Naive thymus-derived CD4-positive, alpha-beta T cell (primary cell): ENCODE data around the gene UGT1A4. TPM values are rescaled to one million over a fixed set of nuclear protein-coding genes. Genes with fewer than 3 reads are reported as not detected.

Experiments
- ATAC-seq: fragments of 150-1000 bp; cut with Tn5 transposase; 2 replicates; pipeline ENCODE4 v1.10.0; 2021; ENCODE audit warnings: mild to moderate bottlenecking, moderate library complexity
- CTCF ChIA-PET: fragments of 350-600 bp; sonication (Branson Sonifier 250); formaldehyde crosslinking; loops from one replicate; lab custom pipeline; 2021; ENCODE audit warnings: antibody characterized with exemption; lab: Charles Lee
- POLR2A ChIA-PET: fragments of 350-600 bp; sonication (Branson Sonifier 250); formaldehyde crosslinking; loops from one replicate; lab custom pipeline; 2021; ENCODE audit warnings: antibody characterized with exemption, inconsistent platforms; lab: Charles Lee
- DNase-seq, 9 donors: peaks; one replicate each; pipeline versions ENCODE4 v3.0.0 to v3.0.0-alpha.2; 2020 to 2022; ENCODE audit warnings: mixed read lengths in 1 of 9
- H3K27ac ChIP-seq: one replicate; pipeline ENCODE4 v1.7.0; 2013; ENCODE audit warnings: mild to moderate bottlenecking, low read depth, low read length, moderate library complexity
- H3K27me3 ChIP-seq, 2 donors: one replicate each; pipeline ENCODE4 v1.7.0; 2013; ENCODE audit warnings: low read length in 2 of 2, mild to moderate bottlenecking in 2 of 2, moderate library complexity in 2 of 2; ENCODE audit not compliant: control insufficient read depth in 2 of 2, insufficient read depth in 2 of 2
- H3K36me3 ChIP-seq, 3 experiments: 1 replicate in 2 of 3; 2 replicates in 1 of 3; pipeline ENCODE4 v1.7.0; 2013; ENCODE audit warnings: low read length in 3 of 3, mild to moderate bottlenecking in 3 of 3, moderate library complexity in 1 of 3; ENCODE audit not compliant: insufficient read depth in 3 of 3, control insufficient read depth in 2 of 3
- H3K4me1 ChIP-seq, 2 donors: one replicate each; pipeline ENCODE4 v1.7.0; 2013; ENCODE audit warnings: low read length in 2 of 2, mild to moderate bottlenecking in 2 of 2, moderate library complexity in 1 of 2; ENCODE audit not compliant: control insufficient read depth in 2 of 2, insufficient read depth in 2 of 2
- H3K4me3 ChIP-seq: 2 replicates; pipeline ENCODE4 v1.7.0; 2013; ENCODE audit warnings: mild to moderate bottlenecking, low read length
- H3K9me3 ChIP-seq, 3 experiments: 1 replicate in 2 of 3; 2 replicates in 1 of 3; pipeline ENCODE4 v1.7.0; 2013; ENCODE audit warnings: low read length in 3 of 3; ENCODE audit not compliant: control insufficient read depth in 2 of 3
- H3K27ac Mint-ChIP-seq, 9 donors: one replicate each; pipeline ENCODE4 v1.8.0; 2020 to 2022; ENCODE audit warnings: mixed read lengths in 9 of 9, mild to moderate bottlenecking in 8 of 9, moderate library complexity in 5 of 9, inconsistent platforms in 2 of 9
- H3K27me3 Mint-ChIP-seq, 5 donors: one replicate each; pipeline ENCODE4 v1.8.0; 2021 to 2022; ENCODE audit warnings: mixed read lengths in 5 of 5, mild to moderate bottlenecking in 1 of 5
- H3K36me3 Mint-ChIP-seq, 5 donors: one replicate each; pipeline ENCODE4 v1.8.0; 2020 to 2022; ENCODE audit warnings: mixed read lengths in 5 of 5, mild to moderate bottlenecking in 3 of 5, inconsistent platforms in 1 of 5
- H3K4me1 Mint-ChIP-seq, 7 donors: one replicate each; pipeline ENCODE4 v1.8.0; 2020 to 2022; ENCODE audit warnings: mixed read lengths in 7 of 7, mild to moderate bottlenecking in 3 of 7, inconsistent platforms in 1 of 7
- H3K4me3 Mint-ChIP-seq, 10 donors: one replicate each; pipeline ENCODE4 v1.8.0; 2020 to 2022; ENCODE audit warnings: mild to moderate bottlenecking in 10 of 10, mixed read lengths in 10 of 10, moderate library complexity in 6 of 10, inconsistent platforms in 2 of 10
- H3K9me3 Mint-ChIP-seq, 11 donors: one replicate each; pipeline ENCODE4 v1.8.0; 2020 to 2022; ENCODE audit warnings: mixed read lengths in 11 of 11, mild to moderate bottlenecking in 4 of 11, inconsistent platforms in 1 of 11, moderate library complexity in 1 of 11
- intact Hi-C, 2 donors: fragments of 100-400 bp; cut with micrococcal nuclease; formaldehyde crosslinking; loops; one replicate each; pipeline ENCODE4 v1.15.1; 2023
- polyA plus RNA-seq, 2 donors: library from polyadenylated mRNA; unstranded; fragments of 300-500 nt; fragmentation: Illumina TruSeq; gene quantifications; one replicate each; pipeline ENCODE4 v1.2.3, GENCODE V29; 2021
- total RNA-seq, 6 experiments: library from RNA in 5 of 6; stranded (reverse) in 5 of 6; gene quantifications; 1 replicate in 5 of 6; 2 replicates in 1 of 6; pipeline ENCODE4 v1.2.3 and lab custom pipeline; 2021 to 2026

UGT1A4 gene
- total and polyA plus RNA-seq, 7 experiments from 2014 or later, result not detected

GRCh38 chr2:233817361-233817911 is 98.9 kb downstream of the UGT1A4 start:
- ATAC-seq (no peak), DNase-seq (no peak)
- Histone ChIP-seq H3K27ac (no peak overlapping the region), H3K27me3 (no peaks in the 10 kb centered on the region), H3K9me3 (no peaks in the 10 kb centered on the region), H3K36me3 (no peaks in the 10 kb centered on the region), H3K4me3 (no peak overlapping the region), H3K4me1 (no peaks in the 10 kb centered on the region)
- intact Hi-C loops, result no loop called here
- Mint-ChIP-seq H3K27ac (no peak overlapping the region), H3K36me3 (no peaks in the 10 kb centered on the region), H3K4me3 (no peak overlapping the region), H3K27me3 (peaks cover 0 to 23% (median 5%) of the 10 kb centered on the region in 5 donors), H3K4me1 (no peaks in the 10 kb centered on the region), H3K9me3 (peaks cover 0 to 1% (median 0%) of the 10 kb centered on the region in 11 donors)
- ChIA-PET POLR2A (no interaction called here), CTCF (no interaction called here)

- POLR2A ChIA-PET, result no interaction called here
Measured at GRCh38 chr2:233817995-233818638, 99.6 kb downstream of the UGT1A4 start.

GRCh38 chr2:233818639-233819621 is 100.4 kb downstream of the UGT1A4 start:
- H3K4me3 Mint-ChIP-seq, result no peak overlapping the region
- H3K36me3 Mint-ChIP-seq, result no peaks in the 10 kb centered on the region
- peaks cover 0 to 20% (median 5%) of the 10 kb centered on the region in 5 donors for H3K27me3 Mint-ChIP-seq
- Histone ChIP-seq H3K4me3 (no peak overlapping the region), H3K27ac (no peak overlapping the region), H3K4me1 (no peaks in the 10 kb centered on the region), H3K36me3 (no peaks in the 10 kb centered on the region), H3K27me3 (no peaks in the 10 kb centered on the region), H3K9me3 (no peaks in the 10 kb centered on the region)
- ChIA-PET CTCF (no interaction called here), POLR2A (no interaction called here)
- intact Hi-C loops, result no loop called here
- no peaks in the 10 kb centered on the region for H3K4me1 Mint-ChIP-seq
- no peak overlapping the region for H3K27ac Mint-ChIP-seq
- DNase-seq (peak in 1 of 9 donors; percentile 2), ATAC-seq (no peak)
- peaks cover 0 to 1% (median 0%) of the 10 kb centered on the region in 11 donors for H3K9me3 Mint-ChIP-seq

More at GRCh38 chr2:233817995-233818638, 99.6 kb downstream of the UGT1A4 start:
- no peaks in the 10 kb centered on the region for H3K36me3 Mint-ChIP-seq
- ATAC-seq (no peak), DNase-seq (no peak)
- peaks cover 0 to 1% (median 0%) of the 10 kb centered on the region in 11 donors for H3K9me3 Mint-ChIP-seq
- CTCF ChIA-PET, result no interaction called here
- no peak overlapping the region for H3K27ac Mint-ChIP-seq
- peaks cover 0 to 20% (median 5%) of the 10 kb centered on the region in 5 donors for H3K27me3 Mint-ChIP-seq
- Histone ChIP-seq H3K36me3 (no peaks in the 10 kb centered on the region), H3K4me1 (no peaks in the 10 kb centered on the region), H3K9me3 (no peaks in the 10 kb centered on the region), H3K27me3 (no peaks in the 10 kb centered on the region), H3K27ac (no peak overlapping the region), H3K4me3 (no peak overlapping the region)
- H3K4me3 Mint-ChIP-seq, result no peak overlapping the region
- intact Hi-C loops, result no loop called here
- no peaks in the 10 kb centered on the region for H3K4me1 Mint-ChIP-seq

DNA sequence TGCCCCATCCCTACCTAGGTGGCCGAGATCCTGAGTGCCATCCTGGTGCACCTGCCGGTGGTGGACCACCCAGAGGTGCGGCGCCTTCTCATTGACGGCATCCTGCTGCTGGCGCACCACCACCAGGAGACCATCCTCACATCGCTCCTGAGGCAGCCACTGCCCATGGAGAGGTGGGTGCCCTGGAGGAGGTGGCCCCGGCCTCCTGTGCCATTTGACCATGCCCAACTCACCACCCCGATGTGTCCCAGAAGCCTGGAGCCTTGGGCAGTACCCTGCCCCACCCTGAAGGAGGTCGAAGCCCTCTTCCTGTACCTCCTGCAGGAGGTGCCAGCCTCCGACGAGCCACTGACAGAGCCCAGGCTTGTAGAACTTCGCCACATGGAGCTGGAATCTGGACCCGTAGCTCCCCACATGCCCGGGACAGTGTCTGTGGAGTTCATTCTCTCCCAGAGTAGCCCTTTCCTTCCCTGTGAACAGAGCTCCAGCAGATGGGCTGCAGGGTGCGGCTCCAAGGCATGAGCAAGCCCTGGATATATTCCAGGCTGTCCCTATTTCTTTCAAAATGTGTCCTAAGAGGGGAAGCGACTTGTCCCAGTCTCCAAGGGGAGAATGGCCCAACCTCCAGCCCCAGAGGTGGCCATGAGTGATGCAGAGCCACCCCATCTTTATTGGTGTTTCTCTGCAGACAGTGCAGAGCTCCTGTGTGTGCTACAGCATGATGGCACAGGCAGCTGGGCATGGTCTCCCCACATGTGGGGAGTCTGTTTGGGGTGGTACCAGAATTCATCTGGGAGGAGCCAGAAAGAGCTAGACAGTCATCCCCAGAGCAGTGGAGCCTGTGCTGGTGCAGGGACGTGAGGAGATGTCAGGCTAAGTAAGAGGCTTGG is 101.6 kb downstream of the UGT1A4 start:
- peaks cover 0 to 16% (median 5%) of the 10 kb centered on the region in 5 donors for H3K27me3 Mint-ChIP-seq
- peaks cover 0 to 1% (median 0%) of the 10 kb centered on the region in 11 donors for H3K9me3 Mint-ChIP-seq
- H3K27ac Mint-ChIP-seq, result peak overlapping the region in 1 of 9 donors; percentile 72
- no peak overlapping the region for H3K4me3 Mint-ChIP-seq
- intact Hi-C loops, result no loop called here
- Histone ChIP-seq H3K4me3 (no peak overlapping the region), H3K4me1 (no peaks in the 10 kb centered on the region), H3K27me3 (no peaks in the 10 kb centered on the region), H3K9me3 (no peaks in the 10 kb centered on the region), H3K36me3 (no peaks in the 10 kb centered on the region), H3K27ac (no peak overlapping the region)
- H3K4me1 Mint-ChIP-seq, result no peaks in the 10 kb centered on the region
- ATAC-seq (no peak), DNase-seq (no peak)
- ChIA-PET CTCF (no interaction called here), POLR2A (no interaction called here)
- no peaks in the 10 kb centered on the region for H3K36me3 Mint-ChIP-seq

GRCh38 chr2:233820774-233821105 is 102.2 kb downstream of the UGT1A4 start:
- POLR2A ChIA-PET, result no interaction called here
- Histone ChIP-seq H3K27ac (no peak overlapping the region), H3K36me3 (no peaks in the 10 kb centered on the region), H3K27me3 (no peaks in the 10 kb centered on the region), H3K9me3 (no peaks in the 10 kb centered on the region), H3K4me3 (no peak overlapping the region), H3K4me1 (no peaks in the 10 kb centered on the region)
- DNase-seq, result no peak
- intact Hi-C loops, result no loop called here
- Mint-ChIP-seq H3K4me3 (no peak overlapping the region), H3K4me1 (no peaks in the 10 kb centered on the region), H3K36me3 (no peaks in the 10 kb centered on the region), H3K9me3 (peaks cover 0 to 4% (median 0%) of the 10 kb centered on the region in 11 donors), H3K27ac (peak overlapping the region in 1 of 9 donors; percentile 72), H3K27me3 (peaks cover 0 to 16% (median 5%) of the 10 kb centered on the region in 5 donors)
- no peak for ATAC-seq
- CTCF ChIA-PET, result no interaction called here

DNA sequence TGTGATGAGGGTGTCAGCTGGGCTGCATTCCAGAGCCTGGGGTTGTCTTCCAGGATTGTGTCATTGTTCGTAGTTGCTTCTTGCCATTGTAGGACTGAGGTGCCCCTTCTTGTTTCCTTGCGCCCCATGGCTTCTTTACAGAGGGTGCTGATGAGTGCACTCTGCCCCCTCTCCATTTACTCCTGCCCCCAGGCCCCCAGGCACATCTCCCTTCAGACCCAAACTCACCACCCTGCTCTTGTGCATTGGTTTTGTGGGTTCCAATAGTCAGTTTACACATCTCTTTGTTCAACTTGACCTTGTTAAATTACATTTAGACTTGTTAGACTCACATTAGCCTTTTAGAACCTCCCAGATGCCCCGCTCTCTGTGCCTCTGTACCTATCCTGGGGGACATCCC is 102.7 kb downstream of the UGT1A4 start:
- ChIA-PET CTCF (no interaction called here), POLR2A (no interaction called here)
- no peaks in the 10 kb centered on the region for H3K9me3 ChIP-seq
- ATAC-seq (no peak), DNase-seq (no peak)
- H3K27ac ChIP-seq, result no peak overlapping the region
- Mint-ChIP-seq H3K27ac (no peak overlapping the region), H3K4me1 (no peaks in the 10 kb centered on the region), H3K4me3 (no peak overlapping the region), H3K36me3 (no peaks in the 10 kb centered on the region), H3K27me3 (peaks cover 0 to 15% (median 5%) of the 10 kb centered on the region in 5 donors), H3K9me3 (peaks cover 0 to 4% (median 0%) of the 10 kb centered on the region in 11 donors)
- intact Hi-C loops, result no loop called here
- H3K27me3 ChIP-seq, result no peaks in the 10 kb centered on the region
- H3K4me1 ChIP-seq, result no peaks in the 10 kb centered on the region
- no peak overlapping the region for H3K4me3 ChIP-seq
- H3K36me3 ChIP-seq, result no peaks in the 10 kb centered on the region
